Measurements from ENCODE around the gene S100A12.

Gene S100A12

DNA sequence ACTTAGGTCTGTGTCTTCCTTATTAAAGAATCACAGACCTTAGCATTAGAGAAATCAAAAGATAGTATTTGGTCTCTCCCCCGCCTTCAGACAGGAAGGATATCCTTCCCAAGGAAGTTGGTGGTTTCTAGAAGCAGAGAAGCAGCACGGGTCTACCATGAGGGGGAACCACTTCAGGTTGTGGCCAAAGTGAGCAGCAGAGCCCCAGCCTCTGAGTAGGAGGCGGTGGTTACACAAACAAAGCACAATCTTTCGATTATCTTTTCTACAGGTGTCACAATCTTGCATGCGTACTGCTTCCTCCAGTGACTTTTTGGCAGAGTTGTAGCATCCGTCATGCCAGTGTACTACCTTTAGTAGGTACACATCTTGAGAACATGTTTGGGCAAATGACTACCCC is 35.6 kb downstream of the S100A12 start:
- no peak overlapping the region for H3K27ac ChIP-seq (replicated peaks)
- no peak overlapping the region for H3K4me3 ChIP-seq (replicated peaks; ENCODE audit: insufficient read depth, low read length)
- TF ChIP-seq, protein P1, sequence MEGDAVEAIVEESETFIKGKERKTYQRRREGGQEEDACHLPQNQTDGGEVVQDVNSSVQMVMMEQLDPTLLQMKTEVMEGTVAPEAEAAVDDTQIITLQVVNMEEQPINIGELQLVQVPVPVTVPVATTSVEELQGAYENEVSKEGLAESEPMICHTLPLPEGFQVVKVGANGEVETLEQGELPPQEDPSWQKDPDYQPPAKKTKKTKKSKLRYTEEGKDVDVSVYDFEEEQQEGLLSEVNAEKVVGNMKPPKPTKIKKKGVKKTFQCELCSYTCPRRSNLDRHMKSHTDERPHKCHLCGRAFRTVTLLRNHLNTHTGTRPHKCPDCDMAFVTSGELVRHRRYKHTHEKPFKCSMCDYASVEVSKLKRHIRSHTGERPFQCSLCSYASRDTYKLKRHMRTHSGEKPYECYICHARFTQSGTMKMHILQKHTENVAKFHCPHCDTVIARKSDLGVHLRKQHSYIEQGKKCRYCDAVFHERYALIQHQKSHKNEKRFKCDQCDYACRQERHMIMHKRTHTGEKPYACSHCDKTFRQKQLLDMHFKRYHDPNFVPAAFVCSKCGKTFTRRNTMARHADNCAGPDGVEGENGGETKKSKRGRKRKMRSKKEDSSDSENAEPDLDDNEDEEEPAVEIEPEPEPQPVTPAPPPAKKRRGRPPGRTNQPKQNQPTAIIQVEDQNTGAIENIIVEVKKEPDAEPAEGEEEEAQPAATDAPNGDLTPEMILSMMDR (IDR thresholded peaks at IDR 0.05; ENCODE audit: insufficient read depth, low read length), result no peak
- no peak for TF ChIP-seq SPI1 (IDR thresholded peaks at IDR 0.05; ENCODE audit: borderline replicate concordance, low read depth)
- H3K27me3 ChIP-seq (ENCODE audit: insufficient read depth, poor library complexity, severe bottlenecking), result no peaks in the 10 kb centered on the region
- DNase-seq (ENCODE audit: low read depth in 1 of 2, low spot score in 1 of 2), result peak in 1 of 2 experiments; percentile 27

DNA sequence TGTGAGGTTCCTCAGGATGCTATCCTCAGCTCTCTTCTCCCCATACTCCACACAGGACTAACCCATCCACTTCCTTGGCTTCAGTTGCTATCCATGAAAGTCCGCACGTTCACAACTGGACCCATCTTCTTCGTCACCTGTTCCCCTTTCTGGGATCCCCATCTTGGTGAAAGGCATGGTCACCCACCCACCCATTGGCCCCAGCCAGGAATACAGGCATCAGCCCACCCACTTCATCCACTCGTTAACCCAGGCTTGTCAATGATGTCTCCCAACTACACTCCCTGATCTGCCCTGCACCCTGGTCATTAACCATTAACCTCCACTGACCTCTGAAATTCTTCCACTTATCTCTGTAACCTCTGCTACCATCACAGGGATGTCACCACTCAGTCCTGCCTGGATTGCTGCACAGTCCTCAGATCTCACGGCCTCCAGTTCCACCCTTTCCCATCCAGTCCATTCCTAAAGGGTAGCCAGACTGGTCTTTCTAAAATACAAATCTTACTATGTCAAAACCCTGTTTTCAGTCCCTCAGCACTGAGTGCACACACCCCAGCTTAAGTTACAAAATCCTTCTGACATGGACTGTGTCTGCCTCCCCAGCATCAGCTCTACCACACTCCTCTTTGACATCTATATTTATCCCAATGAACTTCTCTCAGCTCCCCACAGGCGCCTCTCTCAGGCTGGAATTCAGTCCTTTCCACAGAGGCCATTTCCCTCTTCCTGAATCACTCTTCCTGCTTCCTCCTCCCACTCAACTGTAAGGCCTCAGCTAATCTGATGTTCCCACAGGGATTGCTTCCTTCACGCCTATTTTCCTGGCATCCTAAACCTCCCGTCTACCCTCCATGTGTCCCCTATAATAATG is 37.2 kb downstream of the S100A12 start:
- no peak overlapping the region for H3K4me3 ChIP-seq (replicated peaks; ENCODE audit: insufficient read depth, low read length)
- H3K27me3 ChIP-seq (ENCODE audit: insufficient read depth, poor library complexity, severe bottlenecking), result no peaks in the 10 kb centered on the region
- DNase-seq (ENCODE audit: low read depth in 1 of 2, low spot score in 1 of 2), result no peak
- H3K27ac ChIP-seq (replicated peaks), result no peak overlapping the region
- TF ChIP-seq GABPA (IDR thresholded peaks at IDR 0.05; ENCODE audit: low read depth) (no peak), SPI1 (IDR thresholded peaks at IDR 0.05; ENCODE audit: borderline replicate concordance, low read depth) (no peak), POLR2AphosphoS5 (IDR thresholded peaks at IDR 0.05; ENCODE audit: low read depth) (no peak)
- TF ChIP-seq, protein P2, sequence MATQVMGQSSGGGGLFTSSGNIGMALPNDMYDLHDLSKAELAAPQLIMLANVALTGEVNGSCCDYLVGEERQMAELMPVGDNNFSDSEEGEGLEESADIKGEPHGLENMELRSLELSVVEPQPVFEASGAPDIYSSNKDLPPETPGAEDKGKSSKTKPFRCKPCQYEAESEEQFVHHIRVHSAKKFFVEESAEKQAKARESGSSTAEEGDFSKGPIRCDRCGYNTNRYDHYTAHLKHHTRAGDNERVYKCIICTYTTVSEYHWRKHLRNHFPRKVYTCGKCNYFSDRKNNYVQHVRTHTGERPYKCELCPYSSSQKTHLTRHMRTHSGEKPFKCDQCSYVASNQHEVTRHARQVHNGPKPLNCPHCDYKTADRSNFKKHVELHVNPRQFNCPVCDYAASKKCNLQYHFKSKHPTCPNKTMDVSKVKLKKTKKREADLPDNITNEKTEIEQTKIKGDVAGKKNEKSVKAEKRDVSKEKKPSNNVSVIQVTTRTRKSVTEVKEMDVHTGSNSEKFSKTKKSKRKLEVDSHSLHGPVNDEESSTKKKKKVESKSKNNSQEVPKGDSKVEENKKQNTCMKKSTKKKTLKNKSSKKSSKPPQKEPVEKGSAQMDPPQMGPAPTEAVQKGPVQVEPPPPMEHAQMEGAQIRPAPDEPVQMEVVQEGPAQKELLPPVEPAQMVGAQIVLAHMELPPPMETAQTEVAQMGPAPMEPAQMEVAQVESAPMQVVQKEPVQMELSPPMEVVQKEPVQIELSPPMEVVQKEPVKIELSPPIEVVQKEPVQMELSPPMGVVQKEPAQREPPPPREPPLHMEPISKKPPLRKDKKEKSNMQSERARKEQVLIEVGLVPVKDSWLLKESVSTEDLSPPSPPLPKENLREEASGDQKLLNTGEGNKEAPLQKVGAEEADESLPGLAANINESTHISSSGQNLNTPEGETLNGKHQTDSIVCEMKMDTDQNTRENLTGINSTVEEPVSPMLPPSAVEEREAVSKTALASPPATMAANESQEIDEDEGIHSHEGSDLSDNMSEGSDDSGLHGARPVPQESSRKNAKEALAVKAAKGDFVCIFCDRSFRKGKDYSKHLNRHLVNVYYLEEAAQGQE (IDR thresholded peaks at IDR 0.05; ENCODE audit: insufficient replicate concordance, low read depth), result no peak
- TF ChIP-seq, protein P1 (IDR thresholded peaks at IDR 0.05; ENCODE audit: insufficient read depth, low read length), result no peak

DNA sequence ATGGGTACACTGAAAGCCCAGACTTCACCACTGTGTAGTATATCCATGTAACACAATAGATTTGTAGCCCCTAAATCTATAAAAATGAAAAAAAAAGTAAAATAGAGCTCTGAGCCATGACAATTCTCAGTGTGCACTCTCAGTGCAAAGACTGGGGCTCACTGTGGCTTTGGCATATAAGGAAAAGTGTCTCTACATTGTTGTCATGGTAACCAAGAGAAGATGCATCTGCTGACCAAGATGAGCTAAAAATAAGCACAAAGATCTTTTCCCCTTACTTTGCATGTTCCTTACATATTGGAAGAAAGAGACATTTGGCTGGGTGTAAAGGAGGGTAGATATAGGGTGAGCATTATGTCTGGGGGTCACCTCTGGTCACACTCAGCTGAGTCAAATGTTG is 38.8 kb downstream of the S100A12 start:
- Histone ChIP-seq H3K27me3 (ENCODE audit: insufficient read depth, poor library complexity, severe bottlenecking) (no peaks in the 10 kb centered on the region), H3K27ac (replicated peaks) (no peak overlapping the region), H3K4me3 (replicated peaks; ENCODE audit: insufficient read depth, low read length) (no peak overlapping the region)
- no peak for DNase-seq (ENCODE audit: low read depth in 1 of 2, low spot score in 1 of 2)
- TF ChIP-seq SPI1 (IDR thresholded peaks at IDR 0.05; ENCODE audit: borderline replicate concordance, low read depth), result no peak
- TF ChIP-seq, protein P1 (IDR thresholded peaks at IDR 0.05; ENCODE audit: insufficient read depth, low read length), result no peak
- no peak for TF ChIP-seq POLR2AphosphoS5 (IDR thresholded peaks at IDR 0.05; ENCODE audit: low read depth)
- TF ChIP-seq, protein P2 (IDR thresholded peaks at IDR 0.05; ENCODE audit: insufficient replicate concordance, low read depth), result no peak
- TF ChIP-seq GABPA (IDR thresholded peaks at IDR 0.05; ENCODE audit: low read depth), result no peak

Data from HL-60 (cell line).